SK-N-SH (cell line): ENCODE results near the gene GLCCI1. TPM values are rescaled to one million over a fixed set of nuclear protein-coding genes. Genes with fewer than 3 reads are reported as not detected.
A peak's percentile ranks its signal among the peaks of the same experiment; 100 is the strongest.

Source experiments
- CTCF ChIA-PET: fragments of 300-600, 350-600 bp; formaldehyde crosslinking; extraction: SDS; loops from one replicate; lab custom pipeline; 2021; lab: Yijun Ruan, JAX
- POLR2A ChIA-PET: fragments of 350-600 bp; sonication (Branson Sonifier 250); formaldehyde crosslinking; extraction: SDS; loops from one replicate; lab custom pipeline; 2020; ENCODE audit warnings: antibody characterized with exemption, inconsistent platforms; lab: Yijun Ruan, JAX
- DNase-seq: peaks from one replicate; pipeline ENCODE4 v3.0.0; 2012
- H2AFZ ChIP-seq: fragments of 200-600 bp; sonication (generic); 2 replicates; pipeline ENCODE4 v1.8.1; 2016; ENCODE audit warnings: antibody characterized with exemption, mild to moderate bottlenecking, low read depth
- H3F3A ChIP-seq: fragments of 200-600 bp; sonication (generic); replicated peaks from 2 replicates; pipeline ENCODE3; 2016; ENCODE audit warnings: antibody characterized with exemption, mild to moderate bottlenecking; ENCODE audit not compliant: insufficient read depth
- H3K27ac ChIP-seq, 2 experiments: fragments of 200-500 bp in 1 of 2; fragments of 200-600 bp in 1 of 2; sonication (Bioruptor generic) in 1 of 2; sonication (generic), shearing (Covaris generic) in 1 of 2; 2 replicates each; pipeline versions ENCODE4 v1.5.1 to v1.6.1; 2014 to 2016; ENCODE audit warnings: low read depth in 2 of 2, inconsistent platforms in 1 of 2, low read length in 1 of 2, mild to moderate bottlenecking in 1 of 2, mixed read lengths in 1 of 2
- H3K27me3 ChIP-seq: fragments of 200-600 bp; sonication (generic), shearing (Covaris generic); 2 replicates; pipeline ENCODE4 v1.6.1; 2016; ENCODE audit warnings: mixed run types; ENCODE audit not compliant: insufficient read depth
- H3K36me3 ChIP-seq, 2 experiments: fragments of 200-500 bp in 1 of 2; fragments of 200-600 bp in 1 of 2; sonication (Bioruptor generic) in 1 of 2; sonication (generic) in 1 of 2; replicated peaks in 1 of 2; 2 replicates each; pipeline versions ENCODE3 to v1.5.1; 2014 to 2016; ENCODE audit warnings: low read length in 1 of 2, mild to moderate bottlenecking in 1 of 2; ENCODE audit not compliant: insufficient read depth in 2 of 2, control insufficient read depth in 1 of 2
- H3K4me1 ChIP-seq, 2 experiments: fragments of 200-500 bp in 1 of 2; fragments of 200-600 bp in 1 of 2; sonication (Bioruptor generic) in 1 of 2; sonication (generic), shearing (Covaris generic) in 1 of 2; 2 replicates each; pipeline versions ENCODE4 v1.5.1 to v1.6.1; 2014 to 2016; ENCODE audit warnings: low read depth in 1 of 2, low read length in 1 of 2, mixed run types in 1 of 2; ENCODE audit not compliant: insufficient read depth in 2 of 2, control insufficient read depth in 1 of 2
- H3K4me2 ChIP-seq: fragments of 200-600 bp; sonication (generic), shearing (Covaris generic); 2 replicates; pipeline ENCODE4 v1.6.1; 2017; ENCODE audit warnings: mixed run types
- H3K4me3 ChIP-seq, 2 experiments: fragments of 200-500 bp in 1 of 2; fragments of 200-600 bp in 1 of 2; sonication (Bioruptor generic) in 1 of 2; sonication (generic), shearing (Covaris generic) in 1 of 2; 2 replicates each; pipeline versions ENCODE4 v1.5.1 to v1.8.1; 2014 to 2016; ENCODE audit warnings: low read depth in 2 of 2, inconsistent platforms in 1 of 2, low read length in 1 of 2, mild to moderate bottlenecking in 1 of 2, mixed read lengths in 1 of 2, moderate library complexity in 1 of 2
- H3K79me2 ChIP-seq: fragments of 200-600 bp; sonication (generic); 2 replicates; pipeline ENCODE4 v1.8.1; 2017; ENCODE audit warnings: mild to moderate bottlenecking; ENCODE audit not compliant: insufficient read depth
- H3K9ac ChIP-seq: fragments of 200-600 bp; sonication (generic); 2 replicates; pipeline ENCODE4 v1.6.1; 2017; ENCODE audit warnings: mixed run types
- H3K9me2 ChIP-seq: fragments of 200-600 bp; sonication (generic); 2 replicates; pipeline ENCODE4 v1.6.1; 2017; ENCODE audit warnings: mixed run types
- H3K9me3 ChIP-seq: fragments of 200-600 bp; sonication (generic); 2 replicates; pipeline ENCODE4 v1.6.1; 2017; ENCODE audit warnings: mixed run types, mild to moderate bottlenecking, moderate library complexity
- H4K20me1 ChIP-seq: fragments of 200-600 bp; sonication (generic); 2 replicates; pipeline ENCODE4 v1.6.1; 2017; ENCODE audit warnings: mild to moderate bottlenecking, mixed run types; ENCODE audit not compliant: insufficient read depth
- ELF1 ChIP-seq: IDR thresholded peaks from 2 replicates; pipeline ENCODE4 v1.4.0; 2012
- EP300 ChIP-seq, 2 experiments: IDR thresholded peaks; 2 replicates each; pipeline versions ENCODE4 v1.4.0 to v1.6.1; 2012; ENCODE audit warnings: borderline replicate concordance in 1 of 2, low read depth in 1 of 2, low read length in 1 of 2
- JUND ChIP-seq: IDR thresholded peaks from 2 replicates; pipeline ENCODE4 v1.4.0; 2012
- MEF2A ChIP-seq: IDR thresholded peaks from 2 replicates; pipeline ENCODE4 v1.4.0; 2012; ENCODE audit warnings: low read depth, borderline replicate concordance
- NRF1 ChIP-seq: IDR thresholded peaks from 2 replicates; pipeline ENCODE4 v1.6.1; 2012; ENCODE audit warnings: low read depth, mild to moderate bottlenecking, low read length
- RAD21 ChIP-seq: IDR thresholded peaks from 2 replicates; pipeline ENCODE4 v1.6.1; 2012; ENCODE audit warnings: mild to moderate bottlenecking, low read length
- RCOR1 ChIP-seq: fragments of 150-350 bp; IDR thresholded peaks from 2 replicates; pipeline ENCODE4 v1.6.1; 2017; ENCODE audit warnings: antibody characterized with exemption, low read length
- TCF12 ChIP-seq: IDR thresholded peaks from 2 replicates; pipeline ENCODE4 v1.4.0; 2012
- WGBS: methylation state at CpG from one replicate; pipeline ENCODE4 v1.1.6; 2017; ENCODE audit warnings: low lambda C conversion rate; 5-methylcytosine and 5-hydroxymethylcytosine counted together
- polyA plus RNA-seq, 3 experiments: library from polyadenylated mRNA; depleted of rRNA; stranded (reverse); fragments of >200 nt; gene quantifications; 2 replicates each; pipeline ENCODE4 v1.2.3, GENCODE V29; 2012
- TF ChIP-seq, protein P1 (sequence below): IDR thresholded peaks from 2 replicates; pipeline ENCODE4 v1.6.1; 2012; ENCODE audit warnings: mild to moderate bottlenecking, low read depth, low read length, moderate library complexity
- TF ChIP-seq, protein P2 (sequence below): fragments of 150-350 bp; IDR thresholded peaks from 2 replicates; pipeline ENCODE4 v1.6.1; 2016; ENCODE audit warnings: mild to moderate bottlenecking, low read depth, low read length
- TF ChIP-seq, protein P3 (sequence below): IDR thresholded peaks from 2 replicates; pipeline ENCODE4; 2012

The GLCCI1 gene
- polyA plus RNA-seq, 1 of the 3 experiments (the other 2 are of a cell fraction), result 5.5 TPM

DNA sequence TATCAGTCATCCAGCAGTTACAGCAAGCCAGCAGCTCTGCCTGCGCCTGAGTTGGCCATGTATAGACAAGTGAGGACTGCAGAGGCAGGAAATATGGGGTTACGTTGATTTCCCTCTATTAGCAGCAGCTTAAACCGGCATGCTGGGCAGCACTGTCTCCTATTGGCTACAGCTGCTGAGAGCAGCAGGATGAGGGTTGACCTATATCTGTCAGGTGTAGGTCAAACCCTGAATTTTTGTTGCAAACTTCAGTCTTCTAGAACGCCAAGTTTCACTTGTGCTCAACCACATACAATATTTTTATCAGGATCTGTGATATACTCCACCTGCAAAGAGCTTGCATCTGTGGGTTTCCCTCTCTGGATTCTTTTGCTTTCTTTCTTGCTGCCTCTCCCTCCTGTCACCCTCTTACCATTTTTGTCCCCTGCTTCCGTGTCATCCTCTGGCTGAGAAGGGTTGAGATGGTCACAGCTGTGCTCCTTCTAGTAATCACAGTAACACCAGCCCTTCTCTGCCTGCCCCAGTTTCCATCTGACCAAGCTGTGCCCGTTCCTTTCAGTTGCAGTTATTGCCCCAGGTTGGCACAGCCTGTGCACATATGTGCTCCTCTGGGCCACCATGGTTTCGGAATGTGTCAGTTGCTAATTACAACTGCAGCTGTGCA is 23.8 kb upstream of the GLCCI1 start:
- no peak for DNase-seq
- TF ChIP-seq, protein P1, sequence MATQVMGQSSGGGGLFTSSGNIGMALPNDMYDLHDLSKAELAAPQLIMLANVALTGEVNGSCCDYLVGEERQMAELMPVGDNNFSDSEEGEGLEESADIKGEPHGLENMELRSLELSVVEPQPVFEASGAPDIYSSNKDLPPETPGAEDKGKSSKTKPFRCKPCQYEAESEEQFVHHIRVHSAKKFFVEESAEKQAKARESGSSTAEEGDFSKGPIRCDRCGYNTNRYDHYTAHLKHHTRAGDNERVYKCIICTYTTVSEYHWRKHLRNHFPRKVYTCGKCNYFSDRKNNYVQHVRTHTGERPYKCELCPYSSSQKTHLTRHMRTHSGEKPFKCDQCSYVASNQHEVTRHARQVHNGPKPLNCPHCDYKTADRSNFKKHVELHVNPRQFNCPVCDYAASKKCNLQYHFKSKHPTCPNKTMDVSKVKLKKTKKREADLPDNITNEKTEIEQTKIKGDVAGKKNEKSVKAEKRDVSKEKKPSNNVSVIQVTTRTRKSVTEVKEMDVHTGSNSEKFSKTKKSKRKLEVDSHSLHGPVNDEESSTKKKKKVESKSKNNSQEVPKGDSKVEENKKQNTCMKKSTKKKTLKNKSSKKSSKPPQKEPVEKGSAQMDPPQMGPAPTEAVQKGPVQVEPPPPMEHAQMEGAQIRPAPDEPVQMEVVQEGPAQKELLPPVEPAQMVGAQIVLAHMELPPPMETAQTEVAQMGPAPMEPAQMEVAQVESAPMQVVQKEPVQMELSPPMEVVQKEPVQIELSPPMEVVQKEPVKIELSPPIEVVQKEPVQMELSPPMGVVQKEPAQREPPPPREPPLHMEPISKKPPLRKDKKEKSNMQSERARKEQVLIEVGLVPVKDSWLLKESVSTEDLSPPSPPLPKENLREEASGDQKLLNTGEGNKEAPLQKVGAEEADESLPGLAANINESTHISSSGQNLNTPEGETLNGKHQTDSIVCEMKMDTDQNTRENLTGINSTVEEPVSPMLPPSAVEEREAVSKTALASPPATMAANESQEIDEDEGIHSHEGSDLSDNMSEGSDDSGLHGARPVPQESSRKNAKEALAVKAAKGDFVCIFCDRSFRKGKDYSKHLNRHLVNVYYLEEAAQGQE, result no peak
- TF ChIP-seq RCOR1, result no peak
- no peak for TF ChIP-seq RAD21
- no peak for TF ChIP-seq EP300 (IDR thresholded peaks at IDR 0.05; ENCODE audit: borderline replicate concordance in 1 of 2, low read depth in 1 of 2, low read length in 1 of 2)
- TF ChIP-seq, protein P2, sequence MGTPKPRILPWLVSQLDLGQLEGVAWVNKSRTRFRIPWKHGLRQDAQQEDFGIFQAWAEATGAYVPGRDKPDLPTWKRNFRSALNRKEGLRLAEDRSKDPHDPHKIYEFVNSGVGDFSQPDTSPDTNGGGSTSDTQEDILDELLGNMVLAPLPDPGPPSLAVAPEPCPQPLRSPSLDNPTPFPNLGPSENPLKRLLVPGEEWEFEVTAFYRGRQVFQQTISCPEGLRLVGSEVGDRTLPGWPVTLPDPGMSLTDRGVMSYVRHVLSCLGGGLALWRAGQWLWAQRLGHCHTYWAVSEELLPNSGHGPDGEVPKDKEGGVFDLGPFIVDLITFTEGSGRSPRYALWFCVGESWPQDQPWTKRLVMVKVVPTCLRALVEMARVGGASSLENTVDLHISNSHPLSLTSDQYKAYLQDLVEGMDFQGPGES, result no peak
- Histone ChIP-seq H3K4me2 (no peak overlapping the region), H3K79me2 (no peaks in the 10 kb centered on the region), H3K36me3 (no peaks in the 10 kb centered on the region), H3K9ac (no peak overlapping the region), H3F3A (no peaks in the 10 kb centered on the region), H4K20me1 (no peaks in the 10 kb centered on the region), H3K4me1 (peaks cover 0 to 16% of the 10 kb centered on the region in 2 experiments; a peak in 2 of 4 replicates), H3K4me3 (no peak overlapping the region), H3K9me2 (no peaks in the 10 kb centered on the region), H3K9me3 (no peaks in the 10 kb centered on the region), H3K27ac (no peak overlapping the region), H3K27me3 (no peaks in the 10 kb centered on the region), H2AFZ (no peak overlapping the region)
- 89% methylated on average over 7 of the region's 7 CpGs for WGBS
- CTCF ChIA-PET, result interaction anchor here (0.6 to 2.1 kb wide), 6 partner anchors 8 to 263 kb away, joined by 3 to 5 read pairs (median 4); no protein-coding TSS in a partner anchor
- POLR2A ChIA-PET, result interaction anchor here (0.8 kb wide), 1 partner anchor 9 kb away, joined by 4 read pairs; no protein-coding TSS in a partner anchor

DNA sequence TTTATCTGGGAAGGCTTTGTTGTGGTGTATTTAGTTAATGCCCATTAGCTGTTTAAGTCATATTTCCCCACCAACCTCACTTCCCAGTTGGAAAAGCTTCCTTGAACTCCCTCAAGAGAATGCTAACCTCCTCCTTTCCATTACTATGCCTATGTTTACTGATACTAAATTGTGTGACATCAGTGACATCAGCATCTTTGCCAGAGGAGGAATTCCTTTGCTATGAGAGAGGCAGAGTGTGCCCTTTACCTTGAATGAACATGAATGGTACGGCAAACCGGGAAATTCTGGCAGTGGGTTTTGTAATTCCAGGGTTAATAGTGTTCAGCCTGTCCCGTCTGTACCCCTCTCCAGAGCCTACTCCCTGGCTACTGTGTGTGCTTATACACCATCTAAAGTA is 22.1 kb upstream of the GLCCI1 start:
- Histone ChIP-seq H3K9me2 (no peaks in the 10 kb centered on the region), H3F3A (no peaks in the 10 kb centered on the region), H3K9me3 (no peaks in the 10 kb centered on the region), H3K27ac (peak overlapping the region in 1 of 2 experiments; percentile 77; a peak in 2 of 4 replicates), H3K4me1 (peaks cover 0 to 16% of the 10 kb centered on the region in 2 experiments; a peak in 2 of 4 replicates), H3K27me3 (no peaks in the 10 kb centered on the region), H2AFZ (no peak overlapping the region), H4K20me1 (no peaks in the 10 kb centered on the region), H3K9ac (no peak overlapping the region), H3K79me2 (no peaks in the 10 kb centered on the region), H3K4me2 (no peak overlapping the region), H3K36me3 (no peaks in the 10 kb centered on the region)
- no peak for DNase-seq
- ChIA-PET CTCF (interaction anchor here (1.9 kb wide), 1 partner anchor 18 kb away, joined by 4 read pairs; no protein-coding TSS in a partner anchor), POLR2A (no interaction called here)
- no peak for TF ChIP-seq NRF1
- TF ChIP-seq JUND, result no peak
- no peak for TF ChIP-seq TCF12
- TF ChIP-seq, protein P1, result no peak
- no peak for TF ChIP-seq ELF1
- no peak for TF ChIP-seq MEF2A
- TF ChIP-seq, protein P3, sequence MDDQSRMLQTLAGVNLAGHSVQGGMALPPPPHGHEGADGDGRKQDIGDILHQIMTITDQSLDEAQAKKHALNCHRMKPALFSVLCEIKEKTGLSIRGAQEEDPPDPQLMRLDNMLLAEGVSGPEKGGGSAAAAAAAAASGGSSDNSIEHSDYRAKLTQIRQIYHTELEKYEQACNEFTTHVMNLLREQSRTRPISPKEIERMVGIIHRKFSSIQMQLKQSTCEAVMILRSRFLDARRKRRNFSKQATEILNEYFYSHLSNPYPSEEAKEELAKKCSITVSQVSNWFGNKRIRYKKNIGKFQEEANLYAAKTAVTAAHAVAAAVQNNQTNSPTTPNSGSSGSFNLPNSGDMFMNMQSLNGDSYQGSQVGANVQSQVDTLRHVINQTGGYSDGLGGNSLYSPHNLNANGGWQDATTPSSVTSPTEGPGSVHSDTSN, result no peak
- TF ChIP-seq, all 33 proteins: peak for 0
- WGBS, result 79% methylated on average over 3 of the region's 3 CpGs
- no peak overlapping the region for H3K4me3 ChIP-seq
